ENCODE results near the gene STK17B. TPM values are rescaled to one million over a fixed set of nuclear protein-coding genes. Genes with fewer than 3 reads are reported as not detected.
A peak's percentile ranks its signal among the peaks of the same experiment; 100 is the strongest.

STK17B gene
- total RNA-seq, 2 experiments from 2014 or later, result 151 to 157 TPM

DNA sequence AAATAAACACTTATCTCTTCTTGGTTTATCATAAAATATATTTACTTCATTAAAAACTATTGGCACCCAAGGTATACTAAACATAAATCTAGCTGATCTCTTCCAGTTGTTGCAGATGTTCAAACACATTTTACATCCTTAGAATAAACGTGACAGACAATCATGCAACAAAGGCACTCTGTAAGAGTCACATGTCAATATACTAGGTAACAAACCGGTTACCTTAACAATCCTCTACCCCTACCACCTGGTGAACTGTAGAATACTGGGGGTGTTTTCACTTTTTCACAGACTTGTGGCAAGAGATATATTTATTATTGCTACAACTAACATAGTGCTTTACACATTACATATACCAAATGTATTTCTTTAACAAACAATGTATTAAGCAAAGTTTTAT lies 15.8 kb downstream of the STK17B start:
- DNase-seq, result no peak
- H3K4me1 Mint-ChIP-seq, result peaks cover 76% of the 10 kb centered on the region
- peaks cover 7% of the 10 kb centered on the region for H3K9me3 Mint-ChIP-seq

DNA sequence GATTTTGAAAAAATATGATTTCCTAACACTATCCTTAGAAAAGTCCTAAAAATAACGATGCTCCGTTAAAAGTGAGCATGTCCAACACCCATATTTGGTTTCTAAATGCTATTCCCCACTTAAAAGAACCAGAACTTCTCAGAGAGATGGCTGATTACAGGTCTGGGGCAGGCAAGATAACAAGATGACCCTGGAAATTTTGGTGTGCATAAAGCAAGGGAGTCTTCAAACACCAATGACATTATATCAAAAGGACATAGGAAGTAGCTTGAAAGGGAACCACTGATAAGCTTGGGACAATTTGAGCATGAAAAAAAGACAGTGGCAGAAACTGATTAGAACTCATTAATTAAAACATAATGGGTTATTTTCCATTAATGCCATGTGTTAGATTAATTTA lies 17.9 kb downstream of the STK17B start:
- H3K4me3 Mint-ChIP-seq, result peak overlapping the region; percentile 63
- DNase-seq, result no peak
- H3K9me3 Mint-ChIP-seq, result peaks cover 7% of the 10 kb centered on the region
- no peaks in the 10 kb centered on the region for H3K27me3 Mint-ChIP-seq
- peaks cover 86% of the 10 kb centered on the region for H3K4me1 Mint-ChIP-seq
- H3K36me3 Mint-ChIP-seq, result peaks cover 74% of the 10 kb centered on the region
- peak overlapping the region; percentile 82 for H3K27ac Mint-ChIP-seq

More for the DNA sequence above, 15.8 kb downstream of the STK17B start:
- H3K27me3 Mint-ChIP-seq, result no peaks in the 10 kb centered on the region
- H3K27ac Mint-ChIP-seq, result peak overlapping the region; percentile 98
- peak overlapping the region; percentile 30 for H3K4me3 Mint-ChIP-seq
- peaks cover 69% of the 10 kb centered on the region for H3K36me3 Mint-ChIP-seq

GRCh38 chr2:196149948-196150347 lies 21.4 kb downstream of the STK17B start:
- Mint-ChIP-seq H3K4me3 (peak overlapping the region; percentile 54), H3K27me3 (no peaks in the 10 kb centered on the region), H3K4me1 (peaks cover 85% of the 10 kb centered on the region), H3K27ac (peak overlapping the region; percentile 87), H3K36me3 (peaks cover 78% of the 10 kb centered on the region), H3K9me3 (peaks cover 8% of the 10 kb centered on the region)
- no peak for DNase-seq

DNA sequence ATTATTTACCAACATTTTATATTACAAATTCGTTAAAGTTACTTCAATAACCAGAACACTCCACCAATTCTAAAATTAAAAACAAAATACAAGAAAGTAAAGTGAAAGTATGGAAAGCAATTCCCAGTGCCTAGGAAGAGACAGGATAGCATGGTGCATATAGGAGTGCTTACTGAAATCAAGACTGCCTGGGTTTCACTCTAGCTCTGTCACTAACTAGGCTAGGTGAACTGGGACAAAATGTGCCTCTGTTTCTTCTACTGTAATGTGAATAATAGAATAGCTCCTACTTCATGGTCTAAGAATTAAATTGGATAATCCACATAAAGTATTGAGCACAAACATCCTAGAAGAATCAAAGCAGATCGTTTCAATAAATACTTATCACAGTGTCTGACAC lies 22.6 kb downstream of the STK17B start:
- Mint-ChIP-seq H3K27me3 (no peaks in the 10 kb centered on the region), H3K36me3 (peaks cover 78% of the 10 kb centered on the region), H3K9me3 (peaks cover 3% of the 10 kb centered on the region), H3K27ac (peak overlapping the region; percentile 87), H3K4me3 (peak overlapping the region; percentile 54), H3K4me1 (peaks cover 83% of the 10 kb centered on the region)
- DNase-seq, result no peak

DNA sequence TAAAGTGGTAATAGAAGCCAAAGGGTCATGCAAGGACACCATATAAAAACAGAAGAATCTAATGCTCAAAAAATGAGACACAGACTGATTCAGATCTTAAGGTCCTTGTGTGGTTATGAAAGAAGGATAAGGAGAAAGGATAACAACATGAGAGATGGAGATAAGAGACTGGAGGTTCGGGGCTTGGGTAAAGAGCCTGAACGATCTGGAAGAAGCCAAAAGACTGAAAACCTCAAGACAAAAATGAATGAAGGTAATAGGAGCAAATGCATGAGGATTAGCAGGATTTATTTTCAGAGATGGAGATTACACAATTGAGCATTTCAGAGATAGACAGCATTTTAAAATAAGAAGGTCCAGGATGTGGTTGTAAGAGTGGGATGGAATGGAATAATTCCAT lies 26.1 kb downstream of the STK17B start:
- H3K4me3 Mint-ChIP-seq, result peak overlapping the region; percentile 2

DNA sequence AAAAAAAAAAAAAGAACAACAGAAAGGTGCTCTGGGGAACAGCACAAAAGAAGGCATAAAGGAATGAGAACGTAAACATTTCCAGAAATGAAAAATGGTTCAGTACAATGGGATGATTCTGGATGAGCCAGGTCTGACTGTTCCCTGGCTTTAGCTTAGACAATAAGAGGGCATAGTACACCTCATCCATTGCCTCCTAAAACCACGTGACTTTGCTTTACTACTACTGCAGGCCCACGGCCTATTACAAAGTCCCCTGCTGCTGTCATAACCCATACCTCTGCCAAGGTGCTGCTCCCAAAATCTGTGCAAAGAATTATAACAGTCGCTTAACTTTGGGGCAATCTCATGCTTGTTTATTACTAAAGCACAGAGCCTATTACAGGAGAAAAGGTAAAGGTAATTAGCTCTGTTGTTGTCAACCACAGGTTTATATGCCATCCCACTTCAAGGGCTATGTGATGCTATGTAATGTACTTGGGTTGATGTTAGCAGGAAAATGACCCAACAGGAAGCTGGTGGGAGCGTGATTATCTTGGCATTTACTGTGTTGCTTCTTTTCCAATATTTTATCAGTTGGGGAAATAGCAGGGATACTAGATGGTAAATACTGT lies 26.8 kb downstream of the STK17B start:
- H3K27me3 Mint-ChIP-seq, result no peaks in the 10 kb centered on the region
- no peak overlapping the region for H3K4me3 Mint-ChIP-seq
- H3K36me3 Mint-ChIP-seq, result peaks cover 80% of the 10 kb centered on the region
- no peak for DNase-seq
- H3K27ac Mint-ChIP-seq, result peak overlapping the region; percentile 91
- H3K4me1 Mint-ChIP-seq, result peaks cover 80% of the 10 kb centered on the region
- H3K9me3 Mint-ChIP-seq, result peaks cover 1% of the 10 kb centered on the region

More for the DNA sequence above, 26.1 kb downstream of the STK17B start:
- H3K27me3 Mint-ChIP-seq, result no peaks in the 10 kb centered on the region
- H3K36me3 Mint-ChIP-seq, result peaks cover 80% of the 10 kb centered on the region
- peaks cover 1% of the 10 kb centered on the region for H3K9me3 Mint-ChIP-seq
- DNase-seq, result no peak
- peaks cover 82% of the 10 kb centered on the region for H3K4me1 Mint-ChIP-seq
- peak overlapping the region; percentile 91 for H3K27ac Mint-ChIP-seq

DNA sequence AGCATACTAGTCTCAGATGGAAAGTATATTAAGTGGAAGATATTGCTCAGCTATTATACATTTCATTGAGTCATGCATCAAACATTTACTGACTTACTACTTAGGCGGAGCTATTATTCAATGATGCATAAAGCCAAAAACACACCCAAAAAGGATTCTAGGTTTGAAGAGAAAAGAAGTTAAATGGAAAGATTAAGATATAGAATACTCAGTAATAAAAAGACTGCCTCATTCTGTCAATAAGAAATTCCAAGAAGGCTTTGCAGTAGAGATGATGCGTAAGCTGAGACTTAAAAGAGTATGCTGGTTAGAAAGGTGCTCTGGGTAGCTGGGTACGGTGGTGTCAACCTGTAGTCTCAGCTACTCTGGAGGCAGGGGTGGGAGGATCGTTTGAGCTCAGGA lies 27.6 kb downstream of the STK17B start:
- peak overlapping the region; percentile 35 for H3K4me3 Mint-ChIP-seq
- DNase-seq, result no peak

DNA sequence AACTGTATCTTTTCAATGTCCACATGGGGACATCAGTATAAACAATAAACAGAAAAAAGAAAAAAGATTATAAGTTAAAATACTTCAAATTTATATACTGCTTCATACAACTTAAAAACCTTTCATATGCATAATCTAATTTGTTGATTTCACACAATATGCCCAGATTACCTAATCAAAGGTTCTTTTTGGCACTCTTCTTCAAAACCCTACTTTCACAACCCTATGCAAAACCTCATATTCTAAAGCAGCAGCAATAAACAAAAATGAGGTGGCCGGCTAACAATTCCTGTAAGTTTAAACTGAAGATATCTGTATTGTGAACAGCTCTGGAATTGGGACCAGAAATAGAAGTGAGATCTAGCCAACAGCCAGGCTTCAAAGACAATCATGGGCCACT lies 28.6 kb downstream of the STK17B start:
- H3K4me3 Mint-ChIP-seq, result no peak overlapping the region
- H3K4me1 Mint-ChIP-seq, result peaks cover 72% of the 10 kb centered on the region
- DNase-seq, result no peak
- peaks cover 81% of the 10 kb centered on the region for H3K36me3 Mint-ChIP-seq
- H3K9me3 Mint-ChIP-seq, result peaks cover 2% of the 10 kb centered on the region
- peak overlapping the region; percentile 91 for H3K27ac Mint-ChIP-seq
- no peaks in the 10 kb centered on the region for H3K27me3 Mint-ChIP-seq

More for the DNA sequence above, 27.6 kb downstream of the STK17B start:
- Mint-ChIP-seq H3K4me1 (peaks cover 71% of the 10 kb centered on the region), H3K36me3 (peaks cover 78% of the 10 kb centered on the region), H3K27ac (peak overlapping the region; percentile 91), H3K27me3 (no peaks in the 10 kb centered on the region), H3K9me3 (peaks cover 1% of the 10 kb centered on the region)

GRCh38 chr2:196140213-196140612 lies 31.2 kb downstream of the STK17B start:
- peak overlapping the region; percentile 72 for H3K27ac Mint-ChIP-seq
- no peak for DNase-seq
- no peak overlapping the region for H3K4me3 Mint-ChIP-seq
- H3K9me3 Mint-ChIP-seq, result peaks cover 2% of the 10 kb centered on the region
- H3K36me3 Mint-ChIP-seq, result peaks cover 88% of the 10 kb centered on the region
- peaks cover 63% of the 10 kb centered on the region for H3K4me1 Mint-ChIP-seq
- no peaks in the 10 kb centered on the region for H3K27me3 Mint-ChIP-seq

- Mint-ChIP-seq H3K27ac (peak overlapping the region; percentile 65), H3K9me3 (peaks cover 18% of the 10 kb centered on the region), H3K27me3 (no peaks in the 10 kb centered on the region), H3K36me3 (peaks cover 89% of the 10 kb centered on the region), H3K4me1 (peaks cover 39% of the 10 kb centered on the region), H3K4me3 (no peak overlapping the region)
- DNase-seq, result no peak
These were observed 34.1 kb downstream of the STK17B start for GRCh38 chr2:196137271-196137670.

GRCh38 chr2:196136151-196136550 lies 35.2 kb downstream of the STK17B start:
- Mint-ChIP-seq H3K4me3 (no peak overlapping the region), H3K36me3 (peaks cover 90% of the 10 kb centered on the region), H3K27ac (peak overlapping the region; percentile 60), H3K4me1 (peaks cover 36% of the 10 kb centered on the region), H3K9me3 (peaks cover 29% of the 10 kb centered on the region), H3K27me3 (no peaks in the 10 kb centered on the region)
- no peak for DNase-seq

DNA sequence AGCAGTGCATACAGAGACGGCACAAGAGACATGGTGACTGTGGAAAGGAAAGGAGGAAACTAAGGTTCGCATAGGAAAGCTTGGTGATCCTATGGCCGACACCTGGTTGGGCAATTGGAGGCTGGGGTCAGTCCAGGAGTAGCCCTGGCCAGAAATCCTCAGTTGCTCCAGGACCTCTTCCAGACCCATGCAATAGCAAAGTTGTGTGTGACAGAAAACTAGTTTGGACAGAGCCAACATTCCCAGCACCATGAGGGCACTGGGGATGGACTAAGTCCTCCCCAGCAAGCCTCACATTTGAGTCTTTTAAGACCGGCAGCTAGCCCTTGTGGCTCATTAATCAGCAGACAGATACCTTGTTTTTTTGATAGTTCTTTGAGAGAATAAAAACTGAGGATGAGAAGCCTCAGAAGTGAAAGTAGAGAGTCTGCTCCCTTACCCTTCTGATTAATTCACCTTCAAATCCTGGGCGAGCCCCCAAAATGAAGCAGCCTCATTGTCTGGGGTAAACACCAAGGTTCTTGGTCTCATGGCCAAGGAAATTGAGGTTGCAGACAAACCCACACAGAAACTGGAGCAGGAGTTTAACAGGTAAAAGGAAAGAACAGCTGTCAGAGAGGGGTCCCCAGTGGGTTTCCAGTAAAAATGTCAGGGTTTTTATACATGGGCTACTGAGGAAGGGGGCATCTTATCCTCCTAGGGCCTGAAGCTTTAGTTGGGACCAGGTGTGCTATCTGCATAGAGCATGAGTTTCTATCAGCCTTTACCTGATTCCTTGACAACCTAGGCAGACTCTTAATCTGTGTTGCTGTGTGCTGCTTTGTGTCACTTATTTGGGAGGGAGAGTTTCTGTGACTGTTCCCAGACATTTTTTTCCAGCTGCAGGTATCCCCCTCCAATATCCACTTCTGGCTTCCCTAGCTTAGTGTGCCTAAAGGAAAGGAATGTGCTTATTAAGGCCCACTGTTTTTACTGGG lies 39.1 kb downstream of the STK17B start:
- Mint-ChIP-seq H3K9me3 (peaks cover 49% of the 10 kb centered on the region), H3K4me1 (peaks cover 15% of the 10 kb centered on the region), H3K27ac (peak overlapping the region; percentile 82), H3K27me3 (no peaks in the 10 kb centered on the region), H3K36me3 (peaks cover 80% of the 10 kb centered on the region), H3K4me3 (peak overlapping the region; percentile 29)
- DNase-seq, result peak; percentile 63

DNA sequence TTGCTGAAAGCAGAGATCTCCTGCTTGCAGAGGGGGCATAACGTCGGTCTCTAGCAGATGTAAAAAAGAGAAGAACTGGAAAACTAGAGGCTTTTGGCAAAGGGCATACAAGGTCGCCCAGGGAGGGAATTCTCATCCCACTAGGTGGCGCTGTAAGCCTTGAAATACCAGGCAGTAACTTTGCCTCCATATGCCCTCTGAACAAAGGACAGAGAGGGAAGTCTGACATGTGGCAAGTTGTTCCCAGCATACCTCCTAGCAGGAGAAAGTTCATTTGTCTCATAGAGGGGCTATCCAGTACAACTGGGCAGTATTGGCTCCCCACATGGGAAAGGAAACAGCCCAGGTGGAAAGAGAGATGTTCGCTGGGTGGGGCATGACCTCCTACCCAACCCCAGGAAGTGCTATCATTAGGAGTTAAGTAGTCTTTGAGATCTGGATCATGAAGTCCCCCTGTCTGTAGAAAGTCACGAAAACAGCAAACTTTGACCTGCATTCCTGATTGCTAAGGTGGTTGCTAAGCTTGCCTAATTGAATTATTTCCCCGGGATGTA lies 39.9 kb downstream of the STK17B start:
- no peaks in the 10 kb centered on the region for H3K27me3 Mint-ChIP-seq
- peak; percentile 52 for DNase-seq
- peaks cover 49% of the 10 kb centered on the region for H3K9me3 Mint-ChIP-seq

DNA sequence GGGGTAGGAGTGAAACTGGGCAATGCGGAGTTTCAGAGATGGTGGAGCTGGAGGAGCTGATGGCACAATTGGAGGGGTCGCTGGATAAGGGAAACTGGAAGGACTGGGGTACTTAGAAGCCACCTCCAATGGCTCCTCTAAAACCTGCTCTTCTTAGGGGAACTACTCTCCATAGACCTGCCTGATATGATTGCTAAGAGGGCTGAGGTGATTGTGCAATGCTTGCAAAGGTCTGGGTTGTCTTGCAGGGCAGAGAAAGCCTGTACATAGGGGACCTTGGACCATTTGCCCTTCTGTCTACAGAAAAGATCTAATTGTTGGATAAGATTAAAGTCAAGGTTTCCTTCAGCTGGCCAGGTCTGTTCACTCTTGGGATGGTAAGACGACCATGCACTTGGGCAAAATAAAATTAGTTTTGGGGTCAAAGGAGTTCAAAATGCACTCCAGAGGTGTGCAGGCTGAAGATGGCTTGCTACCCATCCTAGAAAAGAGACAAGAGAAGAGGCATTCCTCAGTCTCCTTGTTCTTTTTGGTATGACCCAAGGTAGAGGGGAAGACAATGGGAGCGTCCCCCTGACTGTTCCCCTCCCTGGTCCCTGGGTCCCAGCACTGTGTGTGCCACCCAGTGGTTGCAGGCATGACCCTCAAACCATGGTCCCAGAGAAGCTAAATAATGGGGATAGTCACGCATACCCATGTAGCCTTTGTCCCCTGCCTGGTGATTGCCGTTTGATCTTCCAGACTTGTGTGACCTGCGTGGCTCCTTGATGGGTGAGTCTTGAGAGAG lies 41.1 kb downstream of the STK17B start:
- no peaks in the 10 kb centered on the region for H3K27me3 Mint-ChIP-seq
- peaks cover 6% of the 10 kb centered on the region for H3K4me1 Mint-ChIP-seq
- H3K27ac Mint-ChIP-seq, result no peak overlapping the region
- no peak for DNase-seq
- H3K36me3 Mint-ChIP-seq, result peaks cover 61% of the 10 kb centered on the region
- H3K9me3 Mint-ChIP-seq, result peaks cover 49% of the 10 kb centered on the region
- H3K4me3 Mint-ChIP-seq, result no peak overlapping the region

More for the DNA sequence above, 39.9 kb downstream of the STK17B start:
- Mint-ChIP-seq H3K4me3 (peak overlapping the region; percentile 25), H3K36me3 (peaks cover 73% of the 10 kb centered on the region), H3K4me1 (peaks cover 8% of the 10 kb centered on the region), H3K27ac (peak overlapping the region; percentile 61)
